Uterus (tissue), 4 donors: Measurements from ENCODE around the gene RCAN1. TPM values are rescaled to one million over a fixed set of nuclear protein-coding genes. Genes with fewer than 3 reads are reported as not detected.
"Not testable (repeated sequence)": the region's sequence is repeated elsewhere in the genome, so short reads cannot be mapped to it uniquely, and the experiment has no call there.

Experiments
- DNase-seq, 2 donors: peaks; one replicate each; pipeline ENCODE4 v3.0.0-alpha.2; 2019 to 2020
- H3K27ac ChIP-seq, 2 donors: fragments of 200-600 bp; sonication (generic); 1 replicate in 1 of 2; 2 replicates in 1 of 2; pipeline ENCODE4 v1.5.1; 2016 to 2018
- H3K27me3 ChIP-seq, 2 donors: fragments of 200-600 bp; sonication (generic); one replicate each; pipeline ENCODE4 v1.5.1; 2018 to 2019; ENCODE audit warnings: control low read depth in 1 of 2
- H3K36me3 ChIP-seq, 2 donors: fragments of 200-600 bp; sonication (generic); one replicate each; pipeline ENCODE4 v1.5.1; 2019; ENCODE audit warnings: control low read depth in 1 of 2
- H3K4me1 ChIP-seq, 2 donors: fragments of 200-600 bp; sonication (generic); one replicate each; pipeline ENCODE4 v1.5.1; 2018 to 2019; ENCODE audit warnings: control low read depth in 1 of 2
- H3K4me3 ChIP-seq, 2 donors: fragments of 200-600 bp; sonication (generic); 1 replicate in 1 of 2; 2 replicates in 1 of 2; pipeline ENCODE4 v1.5.1; 2018 to 2019; ENCODE audit warnings: mild to moderate bottlenecking in 1 of 2
- H3K9me3 ChIP-seq, 2 donors: fragments of 200-600 bp; sonication (generic); one replicate each; pipeline ENCODE4 v1.5.1; 2019; ENCODE audit warnings: control low read depth in 1 of 2
- CTCF ChIP-seq, 4 experiments: fragments of 200-600 bp in 2 of 4; fragments of 450-650 bp in 2 of 4; sonication (generic) in 2 of 4; IDR thresholded peaks; one replicate each; pipeline ENCODE4 v1.5.1; 2016 to 2019; ENCODE audit warnings: antibody characterized with exemption in 4 of 4, mild to moderate bottlenecking in 2 of 4, moderate library complexity in 1 of 4
- POLR2A ChIP-seq, 2 donors: fragments of 450-650 bp; IDR thresholded peaks; one replicate each; pipeline ENCODE4 v1.6.1; 2016; ENCODE audit warnings: antibody characterized with exemption in 2 of 2, mild to moderate bottlenecking in 1 of 2, moderate library complexity in 1 of 2
- intact Hi-C: fragments of 100-400 bp; cut with DNase I; formaldehyde crosslinking; loops from one replicate; pipeline ENCODE4 v1.15.1; 2023; ENCODE audit warnings: low total_unique reads
- total RNA-seq, 4 donors: library from RNA; depleted of rRNA in 3 of 4; stranded (reverse); fragments of >200 nt in 3 of 4; gene quantifications; one replicate each; pipeline versions ENCODE4 v1.1.0 to v1.2.4, GENCODE V29; 2014 to 2023
- donor health status: DM: yes; HTN: yes; CAD: no.

Gene RCAN1
- total RNA-seq, 4 donors from 2014 or later: 12.4 to 22.5 (median 16.5) TPM

DNA sequence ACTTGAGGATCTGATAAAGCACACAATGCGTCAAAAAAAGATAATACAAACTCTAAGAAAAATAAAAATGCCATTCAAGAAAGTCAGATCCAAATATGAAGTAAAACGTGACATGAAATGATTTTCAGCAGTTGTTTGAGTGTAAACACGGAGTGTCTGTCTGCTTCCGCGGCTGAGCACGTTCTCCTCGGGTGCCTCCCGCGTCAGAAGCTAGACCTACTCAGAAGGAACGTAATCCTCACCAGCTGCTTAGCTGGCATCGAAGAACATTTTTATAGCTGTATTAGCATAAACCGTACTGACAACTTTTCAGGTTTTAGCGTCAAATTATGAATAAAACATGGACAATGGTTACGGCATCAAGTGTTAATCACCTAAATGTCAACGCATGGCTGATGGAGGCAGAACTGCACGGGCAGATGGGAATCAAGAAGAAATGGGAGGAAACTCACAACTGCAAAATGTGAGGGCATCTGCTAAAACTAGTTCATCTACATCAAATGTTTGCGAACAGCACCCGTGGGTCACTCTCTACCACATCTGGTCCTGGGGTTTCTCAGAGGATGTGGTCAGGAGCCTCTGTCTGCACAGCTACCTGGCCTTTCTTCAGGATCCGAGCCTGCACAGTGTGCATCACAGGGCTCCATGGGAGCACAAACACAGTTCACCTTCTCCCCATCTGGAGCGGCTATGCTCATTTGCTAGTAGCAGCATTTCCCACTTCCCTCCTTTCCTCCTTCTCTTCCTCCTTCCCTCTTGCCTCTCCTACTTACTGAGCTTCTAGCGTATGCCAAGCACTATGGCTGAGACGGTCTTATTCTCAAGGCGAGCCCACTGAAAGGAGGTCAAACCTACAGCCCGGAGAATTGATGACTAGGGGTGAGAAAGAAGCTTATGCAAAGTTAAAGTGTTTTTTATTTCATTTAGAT is 40.0 kb downstream of the RCAN1 start:
- Histone ChIP-seq H3K4me3 (no peak overlapping the region), H3K36me3 (no peaks in the 10 kb centered on the region), H3K9me3 (no peaks in the 10 kb centered on the region), H3K4me1 (no peaks in the 10 kb centered on the region), H3K27me3 (no peaks in the 10 kb centered on the region), H3K27ac (no peak overlapping the region)
- no peak for DNase-seq
- intact Hi-C loops: no loop called here
- no peak for TF ChIP-seq POLR2A (IDR thresholded peaks at IDR 0.05)
- no peak for TF ChIP-seq CTCF (IDR thresholded peaks at IDR 0.05)

GRCh38 chr21:34571994-34572393 is 42.9 kb downstream of the RCAN1 start:
- Histone ChIP-seq H3K4me3 (no peak overlapping the region), H3K36me3 (no peaks in the 10 kb centered on the region), H3K27me3 (no peaks in the 10 kb centered on the region), H3K4me1 (no peaks in the 10 kb centered on the region), H3K9me3 (no peaks in the 10 kb centered on the region), H3K27ac (no peak overlapping the region)
- DNase-seq: no peak
- intact Hi-C loops: no loop called here
- TF ChIP-seq CTCF (IDR thresholded peaks at IDR 0.05): no peak
- no peak for TF ChIP-seq POLR2A (IDR thresholded peaks at IDR 0.05)

GRCh38 chr21:34570313-34570712 is 44.6 kb downstream of the RCAN1 start:
- intact Hi-C loops: no loop called here
- Histone ChIP-seq H3K27me3 (no peaks in the 10 kb centered on the region), H3K9me3 (no peaks in the 10 kb centered on the region), H3K36me3 (no peaks in the 10 kb centered on the region), H3K4me1 (no peaks in the 10 kb centered on the region), H3K27ac (no peak overlapping the region), H3K4me3 (no peak overlapping the region)
- no peak for DNase-seq
- TF ChIP-seq CTCF (IDR thresholded peaks at IDR 0.05): no peak
- no peak for TF ChIP-seq POLR2A (IDR thresholded peaks at IDR 0.05)

GRCh38 chr21:34569381-34569979 is 45.4 kb downstream of the RCAN1 start:
- intact Hi-C loops: no loop called here
- Histone ChIP-seq H3K4me1 (no peaks in the 10 kb centered on the region), H3K27me3 (no peaks in the 10 kb centered on the region), H3K4me3 (no peak overlapping the region), H3K9me3 (no peaks in the 10 kb centered on the region), H3K27ac (no peak overlapping the region), H3K36me3 (no peaks in the 10 kb centered on the region)
- no peak for DNase-seq
- TF ChIP-seq CTCF (IDR thresholded peaks at IDR 0.05) (no peak), POLR2A (IDR thresholded peaks at IDR 0.05) (no peak)

- intact Hi-C loops, H3K4me1 ChIP-seq: not testable (repeated sequence)
Observed at GRCh38 chr21:34568801-34569200, 46.1 kb downstream of the RCAN1 start.

More at GRCh38 chr21:34568801-34569200, 46.1 kb downstream of the RCAN1 start:
- H3K4me3 ChIP-seq, H3K36me3 ChIP-seq, H3K27ac ChIP-seq, DNase-seq, H3K27me3 ChIP-seq, H3K9me3 ChIP-seq: not testable (repeated sequence)
